B cell (primary cell): ENCODE measurements around the gene ZC3H10. TPM values are rescaled to one million over a fixed set of nuclear protein-coding genes. Genes with fewer than 3 reads are reported as not detected.

Experiments
- ATAC-seq: fragments of 200-7000 bp; cut with Tn5 transposase; one replicate; pipeline ENCODE4 v1.10.0; 2021; ENCODE audit warnings: low read depth, mild to moderate bottlenecking, moderate number of reproducible peaks, moderate library complexity
- CTCF ChIA-PET: fragments of 350-600 bp; sonication (Branson Sonifier 250); formaldehyde crosslinking; loops from one replicate; lab custom pipeline; 2021; ENCODE audit warnings: antibody characterized with exemption, inconsistent platforms; lab: Charles Lee
- POLR2A ChIA-PET: fragments of 350-600 bp; sonication (Branson Sonifier 250); formaldehyde crosslinking; loops from one replicate; lab custom pipeline; 2021; ENCODE audit warnings: antibody characterized with exemption; lab: Charles Lee
- DNase-seq: peaks from one replicate; pipeline ENCODE4 v3.0.0; 2013
- H2AFZ ChIP-seq: 2 replicates; pipeline ENCODE4 v1.6.1; 2012; ENCODE audit warnings: mild to moderate bottlenecking, low read depth, low read length; ENCODE audit not compliant: insufficient read depth, poor library complexity, severe bottlenecking
- H3K27ac ChIP-seq, 2 donors: 1 replicate in 1 of 2; 2 replicates in 1 of 2; pipeline ENCODE4 v1.5.1; 2012 to 2013; ENCODE audit warnings: low read length in 2 of 2, mild to moderate bottlenecking in 2 of 2, moderate library complexity in 1 of 2
- H3K27me3 ChIP-seq, 4 experiments: fragments of 200-600 bp in 1 of 4; sonication (generic) in 1 of 4; replicated peaks in 1 of 4; 1 replicate in 2 of 4; 2 replicates in 2 of 4; pipeline versions ENCODE4 v1.6.1 to v1.7.0; 2013 to 2016; ENCODE audit warnings: low read length in 3 of 4, mild to moderate bottlenecking in 2 of 4, mixed read lengths in 1 of 4, moderate library complexity in 1 of 4; ENCODE audit not compliant: insufficient read depth in 4 of 4, control insufficient read depth in 3 of 4; ENCODE audit errors: control extremely low read depth in 1 of 4
- H3K36me3 ChIP-seq, 2 experiments: replicated peaks in 1 of 2; 1 replicate in 1 of 2; 2 replicates in 1 of 2; pipeline versions ENCODE4 v1.6.1 to v1.7.1; 2013; ENCODE audit warnings: low read length in 1 of 2; ENCODE audit not compliant: insufficient read depth in 2 of 2, control insufficient read depth in 1 of 2; ENCODE audit errors: control extremely low read depth in 1 of 2, extremely low read depth in 1 of 2
- H3K4me1 ChIP-seq, 2 donors: fragments of 200-600 bp in 1 of 2; sonication (generic) in 1 of 2; 1 replicate in 1 of 2; 2 replicates in 1 of 2; pipeline versions ENCODE4 v1.5.1 to v1.6.1; 2013 to 2017; ENCODE audit warnings: low read length in 2 of 2; ENCODE audit not compliant: control insufficient read depth in 2 of 2, insufficient read depth in 2 of 2
- H3K4me2 ChIP-seq: replicated peaks from 2 replicates; pipeline ENCODE3; 2012; ENCODE audit warnings: mild to moderate bottlenecking, low read depth, low read length; ENCODE audit not compliant: poor library complexity, severe bottlenecking
- H3K4me3 ChIP-seq, 5 experiments: fragments of 200-600 bp in 1 of 5; sonication (generic) in 1 of 5; 1 replicate in 3 of 5; 2 replicates in 2 of 5; pipeline versions ENCODE4 v1.5.1 to v1.7.0; 2011 to 2016; ENCODE audit warnings: low read length in 4 of 5, mild to moderate bottlenecking in 4 of 5, low read depth in 2 of 5, control low read depth in 1 of 5, moderate library complexity in 1 of 5; ENCODE audit not compliant: insufficient read depth in 1 of 5; ENCODE audit errors: control extremely low read depth in 1 of 5, extremely low read depth in 1 of 5
- H3K79me2 ChIP-seq: fragments of 200-600 bp; sonication (generic); one replicate; pipeline ENCODE4 v1.6.0; 2016; ENCODE audit warnings: low read length; ENCODE audit not compliant: control insufficient read depth, insufficient read depth
- H3K9ac ChIP-seq: fragments of 200-600 bp; sonication (generic); 2 replicates; pipeline ENCODE4 v1.6.1; 2017; ENCODE audit warnings: mild to moderate bottlenecking, low read length, moderate library complexity
- H3K9me3 ChIP-seq, 3 donors: one replicate each; pipeline versions ENCODE4 v1.6.1 to v1.7.1; 2013; ENCODE audit warnings: low read length in 2 of 3; ENCODE audit not compliant: control insufficient read depth in 2 of 3, insufficient read depth in 1 of 3; ENCODE audit errors: control extremely low read depth in 1 of 3
- H4K20me1 ChIP-seq: 2 replicates; pipeline ENCODE4 v1.6.0; 2012; ENCODE audit warnings: mild to moderate bottlenecking, low read length; ENCODE audit not compliant: insufficient read depth, control insufficient read depth, poor library complexity, severe bottlenecking
- H3K27ac Mint-ChIP-seq: one replicate; pipeline ENCODE4 v1.8.0; 2021; ENCODE audit warnings: mixed read lengths
- H3K27me3 Mint-ChIP-seq: one replicate; pipeline ENCODE4 v1.8.0; 2021; ENCODE audit warnings: mixed read lengths
- H3K4me1 Mint-ChIP-seq: one replicate; pipeline ENCODE4 v1.8.0; 2021; ENCODE audit warnings: mixed read lengths
- H3K4me3 Mint-ChIP-seq: one replicate; pipeline ENCODE4 v1.8.0; 2021; ENCODE audit warnings: mixed read lengths
- H3K9me3 Mint-ChIP-seq: one replicate; pipeline ENCODE4 v1.8.0; 2022; ENCODE audit warnings: mixed read lengths; ENCODE audit not compliant: insufficient read depth
- CTCF ChIP-seq: fragments of 200-600 bp; IDR thresholded peaks from one replicate; pipeline ENCODE4 v1.8.0; 2022; ENCODE audit warnings: antibody characterized with exemption, mild to moderate bottlenecking
- EZH2 ChIP-seq: IDR thresholded peaks from 2 replicates; pipeline ENCODE4 v1.6.1; 2012; ENCODE audit warnings: borderline replicate concordance, low read depth, mild to moderate bottlenecking, moderate library complexity, low read length; ENCODE audit not compliant: insufficient read depth, poor library complexity, severe bottlenecking
- WGBS: methylation state at CpG from one replicate; pipeline ENCODE4 v1.1.5; 2013; ENCODE audit warnings: missing lambda C conversion rate; ENCODE audit not compliant: insufficient coverage; 5-methylcytosine and 5-hydroxymethylcytosine counted together
- intact Hi-C: fragments of 100-400 bp; cut with micrococcal nuclease; formaldehyde crosslinking; loops from one replicate; pipeline ENCODE4 v1.10.0; 2022
- polyA plus RNA-seq: library from polyadenylated mRNA; depleted of rRNA; stranded (reverse); fragments of >200 nt; gene quantifications from 2 replicates; pipeline ENCODE4 v1.2.3, GENCODE V29; 2012
- total RNA-seq, 2 donors: library from RNA; stranded (reverse); fragments of 120-200 nt in 1 of 2; gene quantifications; 1 replicate in 1 of 2; 2 replicates in 1 of 2; pipeline versions ENCODE4 v1.2.3 to v1.2.4, GENCODE V29; 2013 to 2022

ZC3H10 gene
- total and polyA plus RNA-seq, 2 donors (not counting 1 experiment from before 2014, with no cell fraction given) = 4.7 to 21.7 TPM

- Histone ChIP-seq H3K4me3 (no peak overlapping the region), H3K27me3 (no peaks in the 10 kb centered on the region), H3K27ac (peak overlapping the region; percentile 85 to 94), H3K9me3 (no peaks in the 10 kb centered on the region), H3K4me1 (peaks cover 17 to 30% of the 10 kb centered on the region in 2 donors), H3K4me2 (peak overlapping the region; percentile 85), H3K79me2 (peaks cover 60% of the 10 kb centered on the region), H3K9ac (peak overlapping the region; percentile 79), H3K36me3 (peaks cover 0 to 31% of the 10 kb centered on the region in 2 experiments), H4K20me1 (peaks cover 4% of the 10 kb centered on the region), H2AFZ (peak overlapping the region; percentile 79)
- ChIA-PET CTCF (interaction anchor here (0.7 to 13.8 kb wide), 24 partner anchors 8 to 348 kb away, joined by 3 to 247 read pairs (median 5); partner anchors contain the start of genes ANKRD52, COQ10A, ESYT1 and PA2G4), POLR2A (interaction anchor here (1.9 to 3.8 kb wide), 4 partner anchors 8 to 241 kb away, joined by 7 to 49 read pairs (median 26); partner anchors contain the start of genes ESYT1, RNF41, SMARCC2 and STAT2)
- H3K4me3 Mint-ChIP-seq = peak overlapping the region; percentile 99
- peak overlapping the region; percentile 99 for H3K27ac Mint-ChIP-seq
- intact Hi-C loops = loop anchor here (1.0 to 5.0 kb wide), 10 partner anchors 38 to 1633 kb away; partner anchors contain the start of genes CDK4, COQ10A, DNAJC14 and MBD6
- TF ChIP-seq CTCF = peak; percentile 69
- TF ChIP-seq EZH2 = no peak
- peak; percentile 76 for DNase-seq
- 0% methylated on average over 2 of the region's 2 CpGs for WGBS
- H3K9me3 Mint-ChIP-seq = no peaks in the 10 kb centered on the region
- H3K4me1 Mint-ChIP-seq = peaks cover 43% of the 10 kb centered on the region
- H3K27me3 Mint-ChIP-seq = no peaks in the 10 kb centered on the region
- no peak for ATAC-seq
These were observed 1.3 kb downstream of the ZC3H10 start for GRCh38 chr12:56119361-56119796.

- no peak overlapping the region for H3K9ac ChIP-seq
- no peaks in the 10 kb centered on the region for H3K27me3 Mint-ChIP-seq
These were observed 2.2 kb downstream of the ZC3H10 start for GRCh38 chr12:56120158-56120846.

More at GRCh38 chr12:56120158-56120846, 2.2 kb downstream of the ZC3H10 start:
- H4K20me1 ChIP-seq = peaks cover 4% of the 10 kb centered on the region
- no peaks in the 10 kb centered on the region for H3K9me3 ChIP-seq
- TF ChIP-seq EZH2 = no peak
- no peak for TF ChIP-seq CTCF
- intact Hi-C loops = no loop called here
- H3K79me2 ChIP-seq = peaks cover 60% of the 10 kb centered on the region
- no peak overlapping the region for H3K4me3 ChIP-seq
- Mint-ChIP-seq H3K27ac (no peak overlapping the region), H3K4me1 (peaks cover 46% of the 10 kb centered on the region), H3K9me3 (no peaks in the 10 kb centered on the region), H3K4me3 (no peak overlapping the region)
- H3K4me1 ChIP-seq = peaks cover 24 to 33% of the 10 kb centered on the region in 2 donors
- ChIA-PET CTCF (interaction anchor here (0.7 to 13.8 kb wide), 14 partner anchors 8 to 344 kb away, joined by 3 to 247 read pairs (median 5); partner anchors contain the start of genes COQ10A, ESYT1, RNF41 and SMARCC2), POLR2A (interaction anchor here (3.8 kb wide), 1 partner anchor 8 kb away, joined by 49 read pairs; the partner anchor contains the start of gene ESYT1)
- ATAC-seq (no peak), DNase-seq (no peak)
- no peak overlapping the region for H3K4me2 ChIP-seq
- no peak overlapping the region for H3K27ac ChIP-seq
- H3K27me3 ChIP-seq = no peaks in the 10 kb centered on the region
- no peak overlapping the region for H2AFZ ChIP-seq
- peaks cover 0 to 31% of the 10 kb centered on the region in 2 experiments for H3K36me3 ChIP-seq
- WGBS = 99% methylated on average over 17 of the region's 17 CpGs
